GM23338 (cell line): ENCODE results near the gene YES1. TPM values are rescaled to one million over a fixed set of nuclear protein-coding genes. Genes with fewer than 3 reads are reported as not detected.

Experiments
- ATAC-seq: fragments of 200-7000 bp; cut with Tn5 transposase; 3 replicates; pipeline ENCODE4 v1.9.1; 2020
- DNase-seq: peaks from one replicate; pipeline ENCODE4 v3.0.0-alpha.2; 2015; ENCODE audit warnings: low spot score
- H2AFZ ChIP-seq: fragments of 200-600 bp; sonication (generic); 2 replicates; pipeline ENCODE4 v1.8.0; 2016; ENCODE audit warnings: antibody characterized with exemption, mild to moderate bottlenecking, moderate library complexity
- H3F3A ChIP-seq: fragments of 200-600 bp; sonication (generic); replicated peaks from 2 replicates; pipeline ENCODE4 v1.8.0; 2017; ENCODE audit warnings: antibody characterized with exemption, mixed run types, low read depth
- H3K27ac ChIP-seq: fragments of 200-600 bp; sonication (generic); 2 replicates; pipeline ENCODE4 v1.6.1; 2016; ENCODE audit warnings: low read depth
- H3K27me3 ChIP-seq: fragments of 200-600 bp; sonication (generic); 2 replicates; pipeline ENCODE4 v1.8.0; 2016; ENCODE audit warnings: mild to moderate bottlenecking, mixed run types, moderate library complexity; ENCODE audit not compliant: insufficient read depth
- H3K36me3 ChIP-seq: fragments of 200-600 bp; sonication (generic); 2 replicates; pipeline ENCODE4 v1.8.0; 2016; ENCODE audit warnings: mild to moderate bottlenecking; ENCODE audit not compliant: insufficient read depth
- H3K4me1 ChIP-seq: fragments of 200-600 bp; sonication (generic); 2 replicates; pipeline ENCODE4 v1.8.0; 2016; ENCODE audit warnings: mild to moderate bottlenecking, moderate library complexity; ENCODE audit not compliant: insufficient read depth
- H3K4me2 ChIP-seq: fragments of 200-600 bp; sonication (generic); 2 replicates; pipeline ENCODE4 v1.7.1; 2017; ENCODE audit warnings: mixed run types
- H3K4me3 ChIP-seq: fragments of 200-600 bp; sonication (generic); 2 replicates; pipeline ENCODE4 v1.6.1; 2016; ENCODE audit warnings: mixed run types
- H3K79me2 ChIP-seq: fragments of 200-600 bp; sonication (generic); replicated peaks from 2 replicates; pipeline ENCODE4 v1.8.0; 2017; ENCODE audit warnings: mild to moderate bottlenecking; ENCODE audit not compliant: insufficient read depth
- H3K9me2 ChIP-seq: fragments of 200-600 bp; sonication (generic); 2 replicates; pipeline ENCODE4 v1.8.0; 2017; ENCODE audit not compliant: insufficient read depth
- H4K20me1 ChIP-seq: fragments of 200-600 bp; sonication (generic); replicated peaks from 2 replicates; pipeline ENCODE4 v1.8.0; 2017; ENCODE audit warnings: mild to moderate bottlenecking; ENCODE audit not compliant: insufficient read depth
- H3K27ac Mint-ChIP-seq: 2 replicates; pipeline ENCODE4 v1.8.0; 2020; ENCODE audit warnings: inconsistent platforms, mild to moderate bottlenecking, moderate library complexity, mixed read lengths
- H3K27me3 Mint-ChIP-seq: 3 replicates; pipeline ENCODE4 v1.8.0; 2022; ENCODE audit warnings: low read depth, mild to moderate bottlenecking, moderate library complexity, mixed read lengths, inconsistent platforms; ENCODE audit not compliant: insufficient read depth, poor library complexity
- H3K36me3 Mint-ChIP-seq: 3 replicates; pipeline ENCODE4 v1.8.0; 2021; ENCODE audit warnings: low read depth, mild to moderate bottlenecking, inconsistent platforms, moderate library complexity, mixed read lengths
- H3K4me1 Mint-ChIP-seq: 3 replicates; pipeline ENCODE4 v1.8.0; 2020; ENCODE audit warnings: mild to moderate bottlenecking, inconsistent platforms, mixed read lengths
- H3K4me3 Mint-ChIP-seq: 3 replicates; pipeline ENCODE4 v1.8.0; 2021; ENCODE audit warnings: moderate library complexity, mild to moderate bottlenecking, inconsistent platforms, mixed read lengths
- H3K9me3 Mint-ChIP-seq: 3 replicates; pipeline ENCODE4 v1.8.0; 2020; ENCODE audit warnings: moderate library complexity, mild to moderate bottlenecking, inconsistent platforms, mixed read lengths
- CREB1 ChIP-seq: fragments of 250-450 bp; sonication (Bioruptor Pico); IDR thresholded peaks from 2 replicates; pipeline ENCODE4 v1.5.0; 2020; ENCODE audit warnings: low read depth, mild to moderate bottlenecking, moderate library complexity
- CTCF ChIP-seq, 2 experiments: fragments of 200-600 bp in 1 of 2; sonication (generic) in 1 of 2; conservative IDR thresholded peaks; 2 replicates each; pipeline versions ENCODE4 v1.5.1 to v1.6.1; 2016 to 2017; ENCODE audit warnings: antibody characterized with exemption in 2 of 2, low read depth in 2 of 2, mild to moderate bottlenecking in 2 of 2, moderate library complexity in 1 of 2
- EZH2phosphoT487 ChIP-seq: fragments of 200-600 bp; sonication (generic); IDR thresholded peaks from one replicate; pipeline ENCODE4 v1.8.1; 2018; ENCODE audit warnings: antibody characterized with exemption; ENCODE audit not compliant: unreplicated experiment
- JUNB ChIP-seq: IDR thresholded peaks from one replicate; pipeline ENCODE4 v1.6.1; 2016; ENCODE audit warnings: antibody characterized with exemption; ENCODE audit not compliant: unreplicated experiment
- NANOG ChIP-seq: IDR thresholded peaks from 2 replicates; pipeline ENCODE4 v1.6.1; 2016; ENCODE audit warnings: antibody characterized with exemption, borderline replicate concordance
- POLR2AphosphoS5 ChIP-seq: IDR thresholded peaks from 2 replicates; pipeline ENCODE4 v1.6.1; 2016; ENCODE audit warnings: antibody characterized with exemption, low read depth
- STAT1 ChIP-seq: IDR thresholded peaks from one replicate; pipeline ENCODE4 v1.6.1; 2016; ENCODE audit warnings: antibody characterized with exemption; ENCODE audit not compliant: unreplicated experiment
- ZNF114 ChIP-seq: fragments of 250-450 bp; sonication (Bioruptor Pico); IDR thresholded peaks from 2 replicates; pipeline ENCODE4 v1.5.0; 2020; ENCODE audit warnings: mild to moderate bottlenecking, moderate library complexity
- ZNF331 ChIP-seq: fragments of 250-450 bp; sonication (Bioruptor Pico); IDR thresholded peaks from 2 replicates; pipeline ENCODE4 v1.5.0; 2020; ENCODE audit warnings: low read depth, mild to moderate bottlenecking, moderate library complexity
- polyA plus RNA-seq: library from polyadenylated mRNA; unstranded; fragments of >200 nt; fragmentation: Nextera tagmentation; extraction: Ambion mirVana; gene quantifications from 2 replicates; pipeline ENCODE4 v1.2.1, GENCODE V29; 2016
- total RNA-seq: library from RNA; depleted of rRNA; stranded (reverse); fragments of >200 nt; shearing (Covaris generic); gene quantifications from 2 replicates; pipeline ENCODE4 v1.2.3, GENCODE V29; 2014
- TF ChIP-seq, protein P1 (sequence below): IDR thresholded peaks from 2 replicates; pipeline ENCODE4 v1.6.1; 2016; ENCODE audit warnings: antibody characterized with exemption
- TF ChIP-seq, protein P2 (sequence below): IDR thresholded peaks from one replicate; pipeline ENCODE4 v1.6.1; 2018; ENCODE audit warnings: antibody characterized with exemption; ENCODE audit not compliant: unreplicated experiment

Gene YES1
- total and polyA plus RNA-seq, 2 experiments from 2014 or later = 25.4 to 327 TPM

DNA sequence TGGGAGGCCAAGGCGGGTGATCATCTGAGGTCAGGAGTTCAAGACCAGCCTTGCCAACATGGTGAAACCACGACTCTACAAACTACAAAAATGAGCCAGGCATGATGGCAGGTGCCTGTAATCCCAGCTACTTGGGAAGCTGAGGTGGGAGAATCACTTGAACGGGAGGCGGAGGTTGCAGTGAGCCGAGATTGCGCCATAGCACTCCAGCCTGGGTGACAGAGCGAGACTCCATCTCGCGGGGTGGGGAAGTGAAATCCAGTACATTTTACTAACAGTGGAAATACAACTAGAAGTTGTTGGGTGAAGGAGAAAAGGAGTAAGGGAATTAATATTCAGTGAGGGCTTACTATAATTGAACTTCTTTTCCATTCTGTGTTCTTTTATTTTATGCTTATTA lies 86.4 kb downstream of the YES1 start (continued):
- TF ChIP-seq, protein P1, sequence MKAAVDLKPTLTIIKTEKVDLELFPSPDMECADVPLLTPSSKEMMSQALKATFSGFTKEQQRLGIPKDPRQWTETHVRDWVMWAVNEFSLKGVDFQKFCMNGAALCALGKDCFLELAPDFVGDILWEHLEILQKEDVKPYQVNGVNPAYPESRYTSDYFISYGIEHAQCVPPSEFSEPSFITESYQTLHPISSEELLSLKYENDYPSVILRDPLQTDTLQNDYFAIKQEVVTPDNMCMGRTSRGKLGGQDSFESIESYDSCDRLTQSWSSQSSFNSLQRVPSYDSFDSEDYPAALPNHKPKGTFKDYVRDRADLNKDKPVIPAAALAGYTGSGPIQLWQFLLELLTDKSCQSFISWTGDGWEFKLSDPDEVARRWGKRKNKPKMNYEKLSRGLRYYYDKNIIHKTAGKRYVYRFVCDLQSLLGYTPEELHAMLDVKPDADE = no peak
- no peak for TF ChIP-seq EZH2phosphoT487
- TF ChIP-seq JUNB = no peak
- TF ChIP-seq STAT1 = no peak
- no peak for TF ChIP-seq NANOG

DNA sequence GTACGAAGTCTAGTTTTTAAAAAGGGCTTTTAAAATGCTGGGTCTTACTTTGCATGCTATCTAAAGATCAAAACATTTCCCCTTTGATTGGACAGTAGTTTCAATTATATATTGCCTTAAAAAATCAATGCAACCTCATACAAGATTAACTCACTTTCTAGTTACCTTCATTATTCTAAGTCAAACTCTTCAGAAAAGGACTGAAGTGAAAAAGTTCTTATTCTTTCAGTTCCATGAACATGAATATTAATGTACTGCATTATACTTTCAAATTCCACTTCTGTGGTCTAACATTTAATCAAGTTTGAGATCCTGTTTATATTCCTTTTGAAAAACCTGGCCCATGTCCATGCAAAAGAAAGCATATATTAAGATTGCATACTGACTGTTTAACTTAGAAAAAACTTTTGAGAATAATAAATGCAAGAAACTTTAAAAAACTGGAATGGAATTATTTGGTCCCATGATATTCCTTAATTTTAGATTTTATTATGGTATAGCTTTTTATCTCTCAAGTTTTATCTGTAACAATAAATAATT lies 88.4 kb downstream of the YES1 start:
- DNase-seq (no peak), ATAC-seq (no peak)
- H3K4me1 ChIP-seq = no peaks in the 10 kb centered on the region
- no peak overlapping the region for H2AFZ ChIP-seq
- H3K79me2 ChIP-seq = no peaks in the 10 kb centered on the region
- H3K4me3 ChIP-seq = no peak overlapping the region
- no peak overlapping the region for H3K27ac ChIP-seq
- Mint-ChIP-seq H3K4me3 (no peak overlapping the region), H3K27me3 (peaks cover 3% of the 10 kb centered on the region), H3K27ac (no peak overlapping the region), H3K36me3 (peaks cover 14% of the 10 kb centered on the region), H3K4me1 (no peaks in the 10 kb centered on the region), H3K9me3 (no peaks in the 10 kb centered on the region)
- no peaks in the 10 kb centered on the region for H4K20me1 ChIP-seq
- H3K4me2 ChIP-seq = no peak overlapping the region
- no peaks in the 10 kb centered on the region for H3K27me3 ChIP-seq
- H3F3A ChIP-seq = no peaks in the 10 kb centered on the region
- H3K36me3 ChIP-seq = peaks cover 10% of the 10 kb centered on the region; the same call in 1 of the 2 replicates
- no peaks in the 10 kb centered on the region for H3K9me2 ChIP-seq
- TF ChIP-seq EZH2phosphoT487 (no peak), CTCF (conservative IDR thresholded peaks at IDR 0.05; ENCODE audit: low read depth in 2 of 2) (no peak), ZNF114 (CRISPR knock-in tag) (no peak), POLR2AphosphoS5 (no peak), CREB1 (CRISPR knock-in tag) (no peak), ZNF331 (CRISPR knock-in tag) (no peak), JUNB (no peak), NANOG (no peak)

GRCh38 chr18:717003-717402 lies 95.0 kb downstream of the YES1 start:
- Mint-ChIP-seq H3K4me1 (no peaks in the 10 kb centered on the region), H3K9me3 (peaks cover 7% of the 10 kb centered on the region; the same call in 2 of the 3 replicates), H3K36me3 (peaks cover 3% of the 10 kb centered on the region; the same call in 2 of the 3 replicates), H3K4me3 (no peak overlapping the region), H3K27ac (no peak overlapping the region), H3K27me3 (peaks cover 3% of the 10 kb centered on the region)
- H4K20me1 ChIP-seq = no peaks in the 10 kb centered on the region
- H3K27me3 ChIP-seq = 0 out of 2 replicates have a peak, but pooled peaks cover 7% of the 10 kb centered on the region
- H3K9me2 ChIP-seq = no peaks in the 10 kb centered on the region
- no peaks in the 10 kb centered on the region; the same call in 1 of the 2 replicates for H3K36me3 ChIP-seq
- no peak overlapping the region for H2AFZ ChIP-seq
- H3F3A ChIP-seq = 0 out of 2 replicates have a peak, but pooled peaks cover 1% of the 10 kb centered on the region
- DNase-seq (no peak), ATAC-seq (no peak)
- no peak overlapping the region for H3K4me3 ChIP-seq
- no peak overlapping the region for H3K27ac ChIP-seq
- no peak overlapping the region for H3K4me2 ChIP-seq
- H3K4me1 ChIP-seq = no peaks in the 10 kb centered on the region
- no peaks in the 10 kb centered on the region for H3K79me2 ChIP-seq
- TF ChIP-seq, protein P2, sequence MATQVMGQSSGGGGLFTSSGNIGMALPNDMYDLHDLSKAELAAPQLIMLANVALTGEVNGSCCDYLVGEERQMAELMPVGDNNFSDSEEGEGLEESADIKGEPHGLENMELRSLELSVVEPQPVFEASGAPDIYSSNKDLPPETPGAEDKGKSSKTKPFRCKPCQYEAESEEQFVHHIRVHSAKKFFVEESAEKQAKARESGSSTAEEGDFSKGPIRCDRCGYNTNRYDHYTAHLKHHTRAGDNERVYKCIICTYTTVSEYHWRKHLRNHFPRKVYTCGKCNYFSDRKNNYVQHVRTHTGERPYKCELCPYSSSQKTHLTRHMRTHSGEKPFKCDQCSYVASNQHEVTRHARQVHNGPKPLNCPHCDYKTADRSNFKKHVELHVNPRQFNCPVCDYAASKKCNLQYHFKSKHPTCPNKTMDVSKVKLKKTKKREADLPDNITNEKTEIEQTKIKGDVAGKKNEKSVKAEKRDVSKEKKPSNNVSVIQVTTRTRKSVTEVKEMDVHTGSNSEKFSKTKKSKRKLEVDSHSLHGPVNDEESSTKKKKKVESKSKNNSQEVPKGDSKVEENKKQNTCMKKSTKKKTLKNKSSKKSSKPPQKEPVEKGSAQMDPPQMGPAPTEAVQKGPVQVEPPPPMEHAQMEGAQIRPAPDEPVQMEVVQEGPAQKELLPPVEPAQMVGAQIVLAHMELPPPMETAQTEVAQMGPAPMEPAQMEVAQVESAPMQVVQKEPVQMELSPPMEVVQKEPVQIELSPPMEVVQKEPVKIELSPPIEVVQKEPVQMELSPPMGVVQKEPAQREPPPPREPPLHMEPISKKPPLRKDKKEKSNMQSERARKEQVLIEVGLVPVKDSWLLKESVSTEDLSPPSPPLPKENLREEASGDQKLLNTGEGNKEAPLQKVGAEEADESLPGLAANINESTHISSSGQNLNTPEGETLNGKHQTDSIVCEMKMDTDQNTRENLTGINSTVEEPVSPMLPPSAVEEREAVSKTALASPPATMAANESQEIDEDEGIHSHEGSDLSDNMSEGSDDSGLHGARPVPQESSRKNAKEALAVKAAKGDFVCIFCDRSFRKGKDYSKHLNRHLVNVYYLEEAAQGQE = no peak
- TF ChIP-seq CTCF (conservative IDR thresholded peaks at IDR 0.05; ENCODE audit: low read depth in 2 of 2) (no peak), STAT1 (no peak), ZNF331 (CRISPR knock-in tag) (no peak), NANOG (no peak)
